H9 (cell line): ENCODE results near the gene NEGR1. TPM values are rescaled to one million over a fixed set of nuclear protein-coding genes. Genes with fewer than 3 reads are reported as not detected.

Experiments
- DNase-seq: peaks from one replicate; pipeline ENCODE4 v3.0.0-alpha.2; 2017
- H2AFZ ChIP-seq: one replicate; pipeline ENCODE4 v1.6.1; 2013; ENCODE audit warnings: mild to moderate bottlenecking, low read length, control low read depth, moderate library complexity
- H2AK5ac ChIP-seq: 2 replicates; pipeline ENCODE4 v1.6.1; 2013; ENCODE audit warnings: low read length, control low read depth, mixed read lengths; ENCODE audit not compliant: insufficient read length
- H2BK120ac ChIP-seq: one replicate; pipeline ENCODE4 v1.6.1; 2013; ENCODE audit warnings: low read depth, mild to moderate bottlenecking, low read length, control low read depth, inconsistent platforms; ENCODE audit not compliant: poor library complexity, severe bottlenecking
- H2BK12ac ChIP-seq: 2 replicates; pipeline ENCODE4 v1.6.1; 2013; ENCODE audit warnings: low read length, control low read depth, mixed read lengths, low read depth; ENCODE audit not compliant: insufficient read length
- H2BK15ac ChIP-seq: 2 replicates; pipeline ENCODE4 v1.6.1; 2013; ENCODE audit warnings: low read depth, low read length, control low read depth
- H2BK20ac ChIP-seq: one replicate; pipeline ENCODE4 v1.6.1; 2013; ENCODE audit warnings: low read depth, mild to moderate bottlenecking, low read length, control low read depth, inconsistent platforms; ENCODE audit not compliant: poor library complexity, severe bottlenecking
- H2BK5ac ChIP-seq: 2 replicates; pipeline ENCODE4 v1.6.1; 2013; ENCODE audit warnings: low read length, control low read depth, mixed read lengths; ENCODE audit not compliant: insufficient read length
- H3K14ac ChIP-seq: 2 replicates; pipeline ENCODE4 v1.6.1; 2013; ENCODE audit warnings: low read length, control low read depth; ENCODE audit not compliant: insufficient read depth
- H3K18ac ChIP-seq: 2 replicates; pipeline ENCODE4 v1.6.1; 2013; ENCODE audit warnings: low read depth, mild to moderate bottlenecking, mixed read lengths, low read length, control low read depth; ENCODE audit not compliant: insufficient read length
- H3K23ac ChIP-seq: 2 replicates; pipeline ENCODE4 v1.6.1; 2013; ENCODE audit warnings: low read length, control low read depth, mixed read lengths, low read depth; ENCODE audit not compliant: insufficient read length
- H3K23me2 ChIP-seq: 2 replicates; pipeline ENCODE4 v1.6.1; 2013; ENCODE audit warnings: low read depth, mild to moderate bottlenecking, mixed read lengths, low read length, control low read depth; ENCODE audit not compliant: insufficient read length, poor library complexity, severe bottlenecking
- H3K27ac ChIP-seq: 2 replicates; pipeline ENCODE4 v1.5.1; 2013; ENCODE audit warnings: low read length, control low read depth, mixed read lengths, low read depth; ENCODE audit not compliant: insufficient read length
- H3K27me3 ChIP-seq: 2 replicates; pipeline ENCODE4 v1.6.1; 2013; ENCODE audit warnings: low read length, control low read depth, inconsistent platforms; ENCODE audit not compliant: insufficient read depth
- H3K4ac ChIP-seq: 2 replicates; pipeline ENCODE4 v1.6.1; 2013; ENCODE audit warnings: low read depth, mild to moderate bottlenecking, control low read depth, inconsistent platforms, low read length, moderate library complexity
- H3K4me1 ChIP-seq: 2 replicates; pipeline ENCODE4 v1.6.1; 2013; ENCODE audit warnings: low read length, control low read depth, inconsistent platforms; ENCODE audit not compliant: insufficient read depth
- H3K4me2 ChIP-seq: 2 replicates; pipeline ENCODE4 v1.6.1; 2013; ENCODE audit warnings: low read length, control low read depth, mixed read lengths; ENCODE audit not compliant: insufficient read length, insufficient read depth
- H3K56ac ChIP-seq: 2 replicates; pipeline ENCODE4 v1.6.1; 2013; ENCODE audit warnings: low read depth, mild to moderate bottlenecking, mixed read lengths, low read length, control low read depth; ENCODE audit not compliant: insufficient read length
- H3K79me1 ChIP-seq: 2 replicates; pipeline ENCODE4 v1.6.1; 2013; ENCODE audit warnings: low read depth, mild to moderate bottlenecking, moderate library complexity, low read length, control low read depth, inconsistent platforms; ENCODE audit not compliant: insufficient read depth, poor library complexity, severe bottlenecking
- H3K79me2 ChIP-seq: 2 replicates; pipeline ENCODE4 v1.6.1; 2013; ENCODE audit warnings: low read length, control low read depth, inconsistent platforms; ENCODE audit not compliant: insufficient read depth
- H3K9ac ChIP-seq: 2 replicates; pipeline ENCODE4 v1.6.1; 2013; ENCODE audit warnings: low read length, control low read depth, mixed read lengths; ENCODE audit not compliant: insufficient read length; ENCODE audit errors: extremely low read depth
- H3K9me3 ChIP-seq: one replicate; pipeline ENCODE4 v1.6.1; 2013; ENCODE audit warnings: low read depth, low read length, inconsistent platforms; ENCODE audit not compliant: control insufficient read depth
- H3T11ph ChIP-seq: one replicate; pipeline ENCODE4 v1.6.1; 2013; ENCODE audit warnings: mild to moderate bottlenecking, low read length, control low read depth, inconsistent platforms
- H4K20me1 ChIP-seq: one replicate; pipeline ENCODE4 v1.6.1; 2013; ENCODE audit not compliant: control insufficient read depth, insufficient read length, insufficient read depth
- H4K5ac ChIP-seq: 2 replicates; pipeline ENCODE4 v1.6.1; 2013; ENCODE audit warnings: low read depth, mild to moderate bottlenecking, mixed read lengths, low read length, control low read depth; ENCODE audit not compliant: insufficient read length
- H4K8ac ChIP-seq: replicated peaks from 2 replicates; pipeline ENCODE4 v1.6.1; 2013; ENCODE audit warnings: low read length, control low read depth, mixed read lengths, low read depth; ENCODE audit not compliant: insufficient read length
- H4K91ac ChIP-seq: 2 replicates; pipeline ENCODE4 v1.6.1; 2013; ENCODE audit warnings: low read depth, mild to moderate bottlenecking, moderate library complexity, mixed read lengths, low read length, control low read depth; ENCODE audit not compliant: insufficient read length
- H3K27ac Mint-ChIP-seq, 3 experiments: 2 replicates in 2 of 3; 3 replicates in 1 of 3; pipeline ENCODE4 v1.8.0; 2020 to 2021; ENCODE audit warnings: mixed read lengths in 3 of 3, mild to moderate bottlenecking in 1 of 3, moderate library complexity in 1 of 3
- H3K27me3 Mint-ChIP-seq: 2 replicates; pipeline ENCODE4 v1.8.0; 2021; ENCODE audit warnings: low read depth, mild to moderate bottlenecking, moderate library complexity, mixed read lengths
- H3K36me3 Mint-ChIP-seq, 3 experiments: 2 replicates in 2 of 3; 3 replicates in 1 of 3; pipeline ENCODE4 v1.8.0; 2020 to 2021; ENCODE audit warnings: low read depth in 3 of 3, mixed read lengths in 3 of 3; ENCODE audit not compliant: insufficient read depth in 1 of 3
- H3K4me1 Mint-ChIP-seq, 2 experiments: 2 replicates each; pipeline ENCODE4 v1.8.0; 2020; ENCODE audit warnings: mixed read lengths in 2 of 2
- H3K4me3 Mint-ChIP-seq, 2 experiments: 2 replicates in 1 of 2; 3 replicates in 1 of 2; pipeline ENCODE4 v1.8.0; 2020 to 2021; ENCODE audit warnings: mild to moderate bottlenecking in 2 of 2, mixed read lengths in 2 of 2, moderate library complexity in 1 of 2
- H3K9me3 Mint-ChIP-seq, 2 experiments: 2 replicates in 1 of 2; 3 replicates in 1 of 2; pipeline ENCODE4 v1.8.0; 2020; ENCODE audit warnings: mild to moderate bottlenecking in 2 of 2, mixed read lengths in 2 of 2, moderate library complexity in 1 of 2
- WGBS: extraction: QIAGEN DNeasy Blood & Tissue Kit; methylation state at CpG from one replicate; pipeline ENCODE4 v1.1.7; 2013; ENCODE audit warnings: missing lambda C conversion rate, low lambda C conversion rate, mixed read lengths; ENCODE audit not compliant: insufficient read length; ENCODE audit errors: extremely low coverage; 5-methylcytosine and 5-hydroxymethylcytosine counted together
- total RNA-seq: library from RNA; stranded (reverse); gene quantifications from 2 replicates; pipeline ENCODE4 v1.2.1, GENCODE V29; 2021
- TF ChIP-seq, protein P1 (sequence below): fragments of 200-600 bp; sonication (generic); conservative IDR thresholded peaks from 3 replicates; pipeline ENCODE4 v1.8.0; 2021; ENCODE audit warnings: antibody characterized with exemption, mild to moderate bottlenecking

The NEGR1 gene
- total RNA-seq, 1 experiment from 2014 or later: 0.13 TPM

DNA sequence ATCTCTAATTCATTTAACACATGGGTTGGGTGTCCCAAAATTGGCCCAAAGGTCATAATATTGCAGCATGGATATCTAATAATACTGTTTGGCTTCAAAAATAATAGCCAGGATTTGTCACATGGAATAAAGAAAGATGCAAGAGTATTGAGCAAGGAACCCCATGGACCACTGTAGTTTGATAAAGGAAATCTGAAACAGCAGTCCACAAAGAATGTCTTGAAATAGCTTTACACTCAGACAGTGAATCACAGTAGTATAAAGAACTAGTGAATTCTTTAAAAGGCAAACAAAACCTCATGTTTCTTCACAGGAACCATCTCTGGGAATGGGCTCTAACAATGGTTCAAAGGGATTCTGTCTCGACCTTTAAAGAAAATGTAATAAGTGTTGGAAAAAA, 625.4 kb downstream of the NEGR1 start:
- Mint-ChIP-seq H3K27me3 (no peaks in the 10 kb centered on the region; the same call in 1 of the 2 replicates), H3K36me3 (no peaks in the 10 kb centered on the region), H3K4me1 (no peaks in the 10 kb centered on the region), H3K4me3 (no peak overlapping the region), H3K27ac (no peak overlapping the region), H3K9me3 (no peaks in the 10 kb centered on the region; a peak in 1 of 5 replicates)
- H2BK20ac ChIP-seq: no peak overlapping the region
- H3K23ac ChIP-seq: no peak overlapping the region
- H2BK15ac ChIP-seq: no peak overlapping the region
- no peak overlapping the region for H3K18ac ChIP-seq
- no peak overlapping the region for H2BK12ac ChIP-seq
- no peak overlapping the region for H3T11ph ChIP-seq
- H3K4ac ChIP-seq: no peak overlapping the region
- no peak overlapping the region for H4K5ac ChIP-seq
- no peaks in the 10 kb centered on the region for H3K79me2 ChIP-seq
- H3K79me1 ChIP-seq: no peaks in the 10 kb centered on the region
- H3K9me3 ChIP-seq: no peaks in the 10 kb centered on the region
- H4K91ac ChIP-seq: no peak overlapping the region
- no peak overlapping the region for H3K27ac ChIP-seq
- no peaks in the 10 kb centered on the region for H3K4me1 ChIP-seq
- no peak overlapping the region for H3K14ac ChIP-seq
- H2AFZ ChIP-seq: no peak overlapping the region
- H3K27me3 ChIP-seq: no peaks in the 10 kb centered on the region
- no peak for DNase-seq
- H3K4me2 ChIP-seq: no peak overlapping the region
- WGBS: no CpG with 5 or more reads among the region's 1 CpG
- H2BK5ac ChIP-seq: no peak overlapping the region
- H4K20me1 ChIP-seq: no peaks in the 10 kb centered on the region
- no peak overlapping the region for H4K8ac ChIP-seq
- no peak overlapping the region for H3K56ac ChIP-seq
- TF ChIP-seq, protein P1, sequence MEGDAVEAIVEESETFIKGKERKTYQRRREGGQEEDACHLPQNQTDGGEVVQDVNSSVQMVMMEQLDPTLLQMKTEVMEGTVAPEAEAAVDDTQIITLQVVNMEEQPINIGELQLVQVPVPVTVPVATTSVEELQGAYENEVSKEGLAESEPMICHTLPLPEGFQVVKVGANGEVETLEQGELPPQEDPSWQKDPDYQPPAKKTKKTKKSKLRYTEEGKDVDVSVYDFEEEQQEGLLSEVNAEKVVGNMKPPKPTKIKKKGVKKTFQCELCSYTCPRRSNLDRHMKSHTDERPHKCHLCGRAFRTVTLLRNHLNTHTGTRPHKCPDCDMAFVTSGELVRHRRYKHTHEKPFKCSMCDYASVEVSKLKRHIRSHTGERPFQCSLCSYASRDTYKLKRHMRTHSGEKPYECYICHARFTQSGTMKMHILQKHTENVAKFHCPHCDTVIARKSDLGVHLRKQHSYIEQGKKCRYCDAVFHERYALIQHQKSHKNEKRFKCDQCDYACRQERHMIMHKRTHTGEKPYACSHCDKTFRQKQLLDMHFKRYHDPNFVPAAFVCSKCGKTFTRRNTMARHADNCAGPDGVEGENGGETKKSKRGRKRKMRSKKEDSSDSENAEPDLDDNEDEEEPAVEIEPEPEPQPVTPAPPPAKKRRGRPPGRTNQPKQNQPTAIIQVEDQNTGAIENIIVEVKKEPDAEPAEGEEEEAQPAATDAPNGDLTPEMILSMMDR: no peak
- no peak overlapping the region for H2BK120ac ChIP-seq
- H3K9ac ChIP-seq: no peak overlapping the region
- no peak overlapping the region for H2AK5ac ChIP-seq
- no peaks in the 10 kb centered on the region for H3K23me2 ChIP-seq
